WTC11 (cell line): ENCODE data around the gene SOCS6. TPM values are rescaled to one million over a fixed set of nuclear protein-coding genes. Genes with fewer than 3 reads are reported as not detected.

Experiments used
- ATAC-seq: fragments of 200-7000 bp; cut with Tn5 transposase; 2 replicates; pipeline ENCODE4 v1.10.0; 2021; ENCODE audit warnings: mild to moderate bottlenecking, moderate library complexity
- CTCF ChIA-PET: fragments of 300-600 bp; sonication (Branson Sonifier 250); formaldehyde crosslinking; loops from one replicate; lab custom pipeline; 2021; ENCODE audit warnings: antibody characterized with exemption; lab: Charles Lee
- POLR2A ChIA-PET: fragments of 350-600 bp; sonication (Branson Sonifier 250); formaldehyde crosslinking; loops from one replicate; lab custom pipeline; 2021; ENCODE audit warnings: antibody characterized with exemption; lab: Charles Lee
- DNase-seq: peaks from one replicate; pipeline ENCODE4 v3.0.0; 2021; ENCODE audit warnings: low spot score
- H3K27ac Mint-ChIP-seq: 2 replicates; pipeline ENCODE4 v1.8.0; 2021; ENCODE audit warnings: mixed read lengths
- H3K27me3 Mint-ChIP-seq: 2 replicates; pipeline ENCODE4 v1.8.0; 2021; ENCODE audit warnings: low read depth, mild to moderate bottlenecking, moderate library complexity, mixed read lengths
- H3K36me3 Mint-ChIP-seq: 2 replicates; pipeline ENCODE4 v1.8.0; 2021; ENCODE audit warnings: mixed read lengths
- H3K4me1 Mint-ChIP-seq: 2 replicates; pipeline ENCODE4 v1.8.0; 2022; ENCODE audit warnings: mixed read lengths
- H3K4me3 Mint-ChIP-seq: 2 replicates; pipeline ENCODE4 v1.8.0; 2021; ENCODE audit warnings: mild to moderate bottlenecking, moderate library complexity, mixed read lengths
- H3K9me3 Mint-ChIP-seq: 2 replicates; pipeline ENCODE4 v1.8.0; 2021; ENCODE audit warnings: mixed read lengths
- ATF2 ChIP-seq: sonication (generic); formaldehyde crosslinking; IDR thresholded peaks from 2 replicates; pipeline ENCODE4 v1.8.1; 2022; ENCODE audit warnings: low read depth, missing genetic modification reagents, borderline replicate concordance
- CREB1 ChIP-seq: sonication (generic); formaldehyde crosslinking; IDR thresholded peaks from 2 replicates; pipeline ENCODE4 v1.8.0; 2023; ENCODE audit warnings: mild to moderate bottlenecking, missing genetic modification reagents
- CTCF ChIP-seq: fragments of 200-600 bp; IDR thresholded peaks from 2 replicates; pipeline ENCODE4 v1.8.0; 2022; ENCODE audit warnings: antibody characterized with exemption
- E2F5 ChIP-seq: sonication (generic); formaldehyde crosslinking; IDR thresholded peaks from 2 replicates; pipeline ENCODE4 v1.8.1; 2022; ENCODE audit warnings: mild to moderate bottlenecking, moderate library complexity, missing genetic modification reagents
- FOXP1 ChIP-seq: sonication (generic); formaldehyde crosslinking; IDR thresholded peaks from 2 replicates; pipeline ENCODE4 v1.8.0; 2022; ENCODE audit warnings: missing genetic modification reagents, mild to moderate bottlenecking, moderate library complexity, borderline replicate concordance
- FOXP4 ChIP-seq: sonication (generic); formaldehyde crosslinking; IDR thresholded peaks from 2 replicates; pipeline ENCODE4 v1.8.0; 2022; ENCODE audit warnings: mild to moderate bottlenecking, missing genetic modification reagents
- GTF2I ChIP-seq: fragments of 250-450 bp; sonication (Bioruptor Pico); conservative IDR thresholded peaks from 2 replicates; pipeline ENCODE4 v1.4.0; 2021; ENCODE audit warnings: mild to moderate bottlenecking
- IRF1 ChIP-seq: sonication (generic); formaldehyde crosslinking; IDR thresholded peaks from 2 replicates; pipeline ENCODE4 v1.8.0; 2023; ENCODE audit warnings: missing genetic modification reagents
- JAZF1 ChIP-seq: fragments of 250-450 bp; sonication (Bioruptor Pico); IDR thresholded peaks from 2 replicates; pipeline ENCODE4 v1.9.0; 2021; ENCODE audit warnings: moderate library complexity, mild to moderate bottlenecking, inconsistent platforms
- MAX ChIP-seq: sonication (generic); formaldehyde crosslinking; IDR thresholded peaks from 2 replicates; pipeline ENCODE4 v1.8.0; 2022; ENCODE audit warnings: mild to moderate bottlenecking, missing genetic modification reagents
- MXD4 ChIP-seq: fragments of 250-450 bp; sonication (Bioruptor Pico); IDR thresholded peaks from 2 replicates; pipeline ENCODE4 v1.8.0; 2021; ENCODE audit warnings: mild to moderate bottlenecking, moderate library complexity, borderline replicate concordance
- NFATC4 ChIP-seq: fragments of 250-450 bp; sonication (Bioruptor Pico); IDR thresholded peaks from 2 replicates; pipeline ENCODE4 v1.9.0; 2021; ENCODE audit warnings: mild to moderate bottlenecking
- PREB ChIP-seq: sonication (generic); formaldehyde crosslinking; IDR thresholded peaks from 2 replicates; pipeline ENCODE4 v1.8.1; 2022; ENCODE audit warnings: mild to moderate bottlenecking, missing genetic modification reagents, moderate library complexity, borderline replicate concordance
- RELA ChIP-seq: sonication (generic); formaldehyde crosslinking; IDR thresholded peaks from 2 replicates; pipeline ENCODE4 v1.8.1; 2022; ENCODE audit warnings: missing genetic modification reagents, mild to moderate bottlenecking, borderline replicate concordance
- ZNF138 ChIP-seq: sonication (generic); formaldehyde crosslinking; conservative IDR thresholded peaks from 2 replicates; pipeline ENCODE4 v1.8.1; 2022; ENCODE audit warnings: mild to moderate bottlenecking, moderate library complexity, missing genetic modification reagents
- ZNF423 ChIP-seq: fragments of 250-450 bp; sonication (Bioruptor Pico); IDR thresholded peaks from 2 replicates; pipeline ENCODE4 v2.1.2; 2022; ENCODE audit warnings: mild to moderate bottlenecking, moderate library complexity
- ZSCAN18 ChIP-seq: fragments of 250-450 bp; sonication (Bioruptor Pico); IDR thresholded peaks from 2 replicates; pipeline ENCODE4 v2.1.2; 2022; ENCODE audit warnings: mild to moderate bottlenecking, moderate library complexity
- total RNA-seq: library from RNA; stranded (reverse); gene quantifications from 3 replicates; pipeline ENCODE4 v1.2.3, GENCODE V29; 2021

The SOCS6 gene
- total RNA-seq, 1 experiment from 2014 or later = 16.5 TPM

GRCh38 chr18:70371908-70372307 lies 83.1 kb downstream of the SOCS6 start:
- Mint-ChIP-seq H3K27me3 (no peaks in the 10 kb centered on the region), H3K9me3 (peaks cover 11% of the 10 kb centered on the region), H3K4me3 (no peak overlapping the region), H3K4me1 (peaks cover 6% of the 10 kb centered on the region), H3K27ac (no peak overlapping the region), H3K36me3 (no peaks in the 10 kb centered on the region)
- DNase-seq (no peak), ATAC-seq (no peak)
- POLR2A ChIA-PET = no interaction called here
- TF ChIP-seq CTCF (no peak), GTF2I (CRISPR knock-in tag) (no peak), ZSCAN18 (CRISPR knock-in tag) (no peak), JAZF1 (CRISPR knock-in tag) (no peak), ATF2 (no peak), FOXP4 (CRISPR knock-in tag) (no peak), IRF1 (CRISPR knock-in tag) (no peak), NFATC4 (CRISPR knock-in tag) (no peak), MAX (CRISPR knock-in tag) (no peak), FOXP1 (CRISPR knock-in tag) (no peak), PREB (CRISPR knock-in tag) (no peak), ZNF138 (CRISPR knock-in tag) (no peak), ZNF423 (CRISPR knock-in tag) (no peak)
- CTCF ChIA-PET = interaction anchor here (0.7 kb wide), 1 partner anchor 17 kb away, joined by 3 read pairs; no protein-coding TSS in a partner anchor

- POLR2A ChIA-PET = no interaction called here
- CTCF ChIA-PET = no interaction called here
- Mint-ChIP-seq H3K9me3 (peaks cover 11% of the 10 kb centered on the region), H3K36me3 (no peaks in the 10 kb centered on the region), H3K4me3 (no peak overlapping the region), H3K4me1 (peaks cover 3% of the 10 kb centered on the region), H3K27ac (no peak overlapping the region), H3K27me3 (no peaks in the 10 kb centered on the region)
- ATAC-seq (no peak), DNase-seq (no peak)
- TF ChIP-seq E2F5 = no peak
- TF ChIP-seq MXD4 (CRISPR knock-in tag) = no peak
- TF ChIP-seq CREB1 (CRISPR knock-in tag) = no peak
- TF ChIP-seq RELA (CRISPR knock-in tag) = no peak
Observed at GRCh38 chr18:70372450-70373041, 83.7 kb downstream of the SOCS6 start.
